HG03280 (cell line): ENCODE data around the gene RAB12.
"Not testable (repeated sequence)": the region's sequence is repeated elsewhere in the genome, so short reads cannot be mapped to it uniquely, and the experiment has no call there.

Experiments
- ATAC-seq: cut with Tn5 transposase; IDR thresholded peaks from one replicate; pipeline ENCODE4 v1.9.1; 2021; ENCODE audit warnings: mild to moderate bottlenecking, moderate library complexity; ENCODE audit not compliant: unreplicated experiment

The RAB12 gene

GRCh38 chr18:8608795-8609658 is at the start of gene RAB12:
Gene RAB12 (plus strand): TSS chr18:8609437. CDS start chr18:8609440, 3 bp downstream.
- ATAC-seq = peak; percentile 67

DNA sequence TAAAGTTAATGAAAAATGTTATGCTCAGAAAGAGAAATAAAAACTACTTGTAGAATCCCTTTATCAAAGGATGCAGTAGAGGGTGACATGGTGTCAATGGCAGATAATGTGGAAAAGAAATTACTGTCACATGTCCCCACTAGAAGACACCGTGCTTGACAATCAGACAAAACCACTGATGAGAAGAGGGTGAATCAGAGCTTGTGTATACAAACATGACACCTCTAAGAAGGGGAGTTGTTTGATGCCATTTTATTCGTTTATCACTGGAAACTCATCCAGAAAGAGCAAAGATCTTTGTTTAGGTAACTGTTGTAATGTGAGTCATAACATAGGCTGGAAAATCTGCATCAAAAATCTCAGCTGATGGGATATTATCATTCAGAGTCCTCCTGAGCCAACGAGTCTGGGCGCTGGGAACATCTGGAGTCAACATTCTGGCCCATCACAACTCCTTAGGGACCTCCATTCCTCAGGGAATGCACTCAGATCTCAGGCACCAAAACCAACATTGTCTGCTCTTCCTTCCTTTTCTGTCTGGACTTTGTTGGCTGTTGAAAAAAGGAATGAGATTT is 49.5 kb upstream of the RAB12 start:
- ATAC-seq = no peak

GRCh38 chr18:8561123-8561910 is 47.9 kb upstream of the RAB12 start:
- no peak for ATAC-seq

- no peak for ATAC-seq
These were observed 47.2 kb upstream of the RAB12 start for GRCh38 chr18:8562070-8562469.

DNA sequence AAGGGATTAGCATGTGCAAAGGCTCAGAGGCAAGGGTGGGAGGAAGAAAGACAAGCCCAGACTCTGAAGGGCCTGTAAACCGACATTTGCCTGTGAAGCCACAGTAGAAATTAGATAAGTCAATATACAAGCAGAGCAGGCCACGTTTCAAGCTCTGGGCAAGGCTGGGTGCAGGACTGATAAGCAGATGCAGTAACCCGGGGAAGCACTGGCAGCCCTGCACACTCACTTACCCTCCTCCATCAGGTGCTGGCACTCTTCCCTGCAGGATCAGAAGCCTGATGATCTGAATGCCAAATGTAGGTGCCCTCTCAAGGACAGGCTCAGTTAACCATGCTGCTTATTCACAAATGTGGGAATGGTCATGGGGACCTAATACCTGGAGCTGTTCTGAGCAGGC is 46.3 kb upstream of the RAB12 start:
- ATAC-seq = no peak

GRCh38 chr18:8571399-8571798 is 37.8 kb upstream of the RAB12 start:
- ATAC-seq = no peak

DNA sequence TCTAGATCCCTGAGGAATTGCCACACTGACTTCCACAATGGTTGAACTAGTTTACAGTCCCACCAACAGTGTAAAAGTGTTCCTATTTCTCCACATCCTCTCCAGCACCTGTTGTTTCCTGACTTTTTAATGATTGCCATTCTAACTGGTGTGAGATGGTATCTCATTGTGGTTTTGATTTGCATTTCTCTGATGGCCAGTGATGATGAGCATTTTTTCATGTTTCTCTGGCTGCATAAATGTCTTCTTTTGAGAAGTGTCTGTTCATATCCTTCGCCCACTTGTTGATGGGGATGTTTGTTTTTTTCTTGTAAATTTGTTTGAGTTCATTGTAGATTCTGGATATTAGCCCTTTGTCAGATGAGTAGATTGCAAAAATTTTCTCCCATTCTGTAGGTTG is 35.5 kb upstream of the RAB12 start:
- ATAC-seq = not testable (repeated sequence)

GRCh38 chr18:8584798-8585197 is 24.4 kb upstream of the RAB12 start:
- ATAC-seq = no peak

GRCh38 chr18:8586941-8587340 is 22.3 kb upstream of the RAB12 start:
- no peak for ATAC-seq

- no peak for ATAC-seq
These were observed 13.8 kb upstream of the RAB12 start for GRCh38 chr18:8595445-8595844.

DNA sequence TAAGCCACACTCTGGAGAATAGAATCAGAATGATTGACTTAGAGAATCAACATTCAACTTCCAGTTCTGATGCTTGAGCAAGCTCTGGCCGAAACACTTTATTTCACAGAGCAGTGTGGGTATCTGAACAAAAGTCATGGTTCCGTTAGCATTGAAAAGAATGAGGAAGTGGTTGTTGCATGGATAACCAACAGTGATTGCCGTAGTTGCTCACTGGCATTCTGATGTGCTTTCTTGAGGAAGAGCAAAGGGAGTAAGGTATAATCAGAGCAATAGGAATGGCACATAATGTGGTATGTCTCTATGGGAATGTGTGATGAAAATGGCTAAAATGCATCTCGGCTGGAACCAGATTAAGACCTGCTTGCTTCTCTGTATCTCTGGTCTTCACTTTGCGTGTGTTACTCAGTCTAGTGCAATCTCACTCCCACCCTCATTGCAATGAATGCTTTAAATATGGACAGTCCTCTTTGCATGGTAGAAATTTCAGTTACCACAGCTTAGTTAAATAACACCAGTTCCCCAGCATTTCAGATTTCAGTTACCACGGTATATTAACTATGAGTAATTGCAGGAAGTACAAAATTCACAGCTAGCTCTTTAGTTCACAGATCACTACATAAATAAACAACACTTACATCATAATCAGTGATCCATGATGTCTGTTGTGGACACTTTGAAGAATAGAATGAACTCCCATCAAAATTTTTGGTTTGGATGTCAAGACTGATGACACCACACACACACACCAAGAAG is 7.8 kb upstream of the RAB12 start:
- peak; percentile 56 for ATAC-seq

DNA sequence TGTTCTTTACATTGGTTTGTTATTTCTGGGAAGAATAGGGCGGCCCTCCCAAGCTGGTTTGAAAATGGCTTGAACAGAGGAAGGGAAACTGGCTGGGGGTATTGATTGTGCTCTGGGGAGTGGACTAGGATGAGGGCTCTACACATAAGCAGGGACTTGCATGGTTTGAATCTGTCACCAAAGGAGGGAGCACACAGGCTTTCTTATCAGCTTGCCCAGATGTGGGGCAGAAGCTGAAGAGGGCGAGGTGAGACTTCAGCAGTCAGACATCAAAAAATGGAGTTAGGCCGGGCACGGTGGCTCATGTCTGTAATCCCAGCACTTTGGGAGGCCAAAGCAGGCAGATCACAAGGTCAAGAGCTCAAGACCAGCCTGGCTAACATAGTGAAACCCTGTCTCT is 7.2 kb upstream of the RAB12 start:
- peak; percentile 18 for ATAC-seq

DNA sequence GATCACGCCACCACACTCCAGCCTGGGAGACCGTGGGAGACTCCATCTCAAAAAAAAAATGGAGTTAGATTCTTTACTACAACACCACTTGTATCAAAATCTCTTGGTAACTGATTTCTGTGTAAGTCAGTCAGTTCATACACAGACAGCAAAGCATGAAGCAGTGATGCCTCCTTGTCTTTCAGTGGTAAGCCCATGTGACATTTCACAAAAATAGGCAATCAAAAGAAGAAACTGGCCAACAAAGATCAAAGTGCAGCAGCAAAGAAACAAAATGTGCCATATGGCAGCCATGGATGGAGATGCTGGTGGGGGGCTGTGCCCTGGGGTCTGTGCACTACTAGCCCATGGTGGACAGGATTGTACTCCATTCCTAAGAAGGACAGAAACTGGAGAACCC is 6.7 kb upstream of the RAB12 start:
- ATAC-seq = no peak

- no peak for ATAC-seq
These were observed 5.3 kb upstream of the RAB12 start for GRCh38 chr18:8603663-8604520.

DNA sequence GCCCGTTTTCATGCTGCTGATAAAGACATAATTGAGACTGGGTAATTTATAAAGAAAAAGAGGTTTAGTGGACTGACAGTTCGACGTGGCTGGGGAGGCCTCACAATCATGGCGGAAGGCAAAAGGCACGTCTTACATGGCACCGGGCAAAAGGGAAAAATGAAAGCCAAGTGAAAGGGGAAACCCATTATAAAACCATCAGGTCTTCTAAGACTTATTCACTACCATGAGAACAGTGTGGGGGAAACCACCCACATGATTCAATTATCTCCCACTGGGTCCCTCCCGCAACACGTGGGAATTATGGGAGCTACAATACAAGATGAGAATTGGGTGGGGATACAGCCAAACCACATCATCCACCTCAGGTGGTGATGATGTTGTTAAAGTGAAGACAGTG is 3.3 kb upstream of the RAB12 start:
- ATAC-seq = no peak

DNA sequence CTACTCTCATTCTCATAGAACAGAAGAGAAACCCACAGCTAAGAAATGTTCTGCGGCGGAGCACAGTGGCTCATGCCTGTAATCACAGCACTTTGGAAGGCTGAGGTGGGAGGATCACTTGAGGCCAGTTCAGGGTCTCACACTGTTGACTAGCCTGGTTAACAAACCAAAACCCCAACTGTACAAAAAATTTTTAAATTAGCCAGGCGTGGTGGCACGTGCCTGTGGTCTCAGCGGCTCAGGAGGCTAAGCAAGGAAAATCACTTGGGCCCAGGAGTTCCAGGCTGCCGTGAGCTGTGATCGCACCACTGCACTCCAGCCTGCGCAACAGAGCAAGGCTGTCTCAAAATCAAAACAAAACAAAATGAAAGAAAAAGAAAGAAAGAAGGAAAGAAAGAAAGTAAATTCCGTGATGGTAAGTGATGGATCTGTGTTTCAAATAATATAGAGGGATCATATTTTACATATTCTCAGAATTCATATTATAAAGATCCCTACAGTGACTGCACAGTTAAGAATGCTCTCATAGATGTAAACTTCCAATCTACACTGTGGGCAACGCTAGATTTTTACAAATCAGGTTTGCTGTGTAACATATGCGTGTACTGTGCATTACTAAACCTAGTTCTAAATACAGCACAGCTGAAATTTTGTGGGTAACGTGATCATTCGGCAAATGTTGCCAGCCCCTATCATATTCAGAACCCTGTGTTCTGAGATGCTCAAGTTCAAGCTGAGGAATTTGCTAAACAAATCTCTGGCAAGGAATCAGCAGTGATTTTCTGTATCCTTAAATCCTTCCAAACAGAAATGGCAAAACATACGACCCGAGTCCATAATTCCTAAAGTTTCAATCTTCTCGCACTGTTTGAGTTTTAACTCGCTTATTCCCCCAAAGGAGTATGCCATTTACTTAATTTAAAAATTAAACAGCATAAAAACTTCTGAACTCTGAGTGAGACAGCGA is 1.2 kb upstream of the RAB12 start:
- no peak for ATAC-seq

DNA sequence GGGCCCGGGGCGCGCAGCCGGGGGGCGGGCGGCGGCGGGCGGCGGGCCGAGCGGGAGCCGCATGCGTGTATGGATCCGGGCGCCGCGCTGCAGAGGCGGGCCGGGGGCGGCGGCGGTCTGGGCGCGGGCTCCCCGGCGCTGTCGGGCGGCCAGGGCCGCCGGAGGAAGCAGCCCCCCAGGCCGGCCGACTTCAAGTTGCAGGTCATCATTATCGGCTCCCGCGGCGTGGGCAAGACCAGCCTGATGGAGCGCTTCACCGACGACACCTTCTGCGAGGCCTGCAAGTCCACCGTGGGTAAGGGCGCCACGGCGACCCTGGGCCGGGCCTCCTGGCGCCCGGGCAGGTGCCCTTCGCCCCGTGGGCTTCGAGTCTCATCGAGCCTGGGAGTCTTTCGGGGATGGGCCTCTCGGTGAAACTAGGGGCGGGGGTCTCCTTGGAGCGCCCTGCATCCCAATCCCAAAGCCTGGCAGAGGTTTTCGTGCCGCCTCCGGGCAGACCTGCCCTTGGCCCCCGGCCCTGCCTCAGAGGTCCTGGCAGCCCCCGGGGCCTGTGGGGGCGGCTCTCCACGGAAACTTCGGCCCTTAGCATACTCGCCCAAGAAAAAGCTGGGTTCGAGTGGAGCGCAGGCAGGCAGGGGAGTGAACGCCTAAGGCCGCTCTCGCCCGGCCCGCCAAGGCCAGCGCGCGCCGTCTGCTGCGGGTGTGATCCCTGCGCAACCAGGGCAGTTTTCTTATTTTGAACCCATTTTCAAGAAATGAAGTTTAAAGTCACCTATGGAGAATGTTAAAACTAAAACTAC is 622 bp downstream of the RAB12 start:
- ATAC-seq = peak; percentile 20

GRCh38 chr18:8610459-8610851 is 1.2 kb downstream of the RAB12 start:
- no peak for ATAC-seq
